Measurements from ENCODE around the gene CNPY3.

Gene CNPY3

DNA sequence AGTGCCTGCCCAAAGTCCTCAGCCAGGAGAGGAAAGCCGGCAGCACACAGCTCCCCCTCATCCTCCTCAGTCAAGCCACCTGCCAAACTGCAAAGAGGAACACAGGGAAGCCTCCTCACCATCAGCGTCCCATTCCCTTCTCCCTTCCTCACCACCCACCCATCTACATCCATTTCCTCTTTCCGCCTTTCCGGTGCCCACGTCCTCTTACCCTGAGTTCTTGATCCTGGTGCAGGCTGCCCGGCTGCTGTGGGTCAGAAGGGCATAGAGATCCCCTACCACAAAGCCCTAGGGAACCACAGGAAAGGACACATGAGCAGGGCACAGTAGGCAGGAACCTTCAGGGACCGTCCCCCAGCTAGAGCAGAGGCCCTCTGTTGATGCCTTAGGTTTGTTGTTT lies 37.3 kb downstream of the CNPY3 start:
- no peak for DNase-seq (ENCODE audit: low read depth)
- no peak overlapping the region for H3K4me3 ChIP-seq (ENCODE audit: low read depth, low read length)
- TF ChIP-seq, protein P1, sequence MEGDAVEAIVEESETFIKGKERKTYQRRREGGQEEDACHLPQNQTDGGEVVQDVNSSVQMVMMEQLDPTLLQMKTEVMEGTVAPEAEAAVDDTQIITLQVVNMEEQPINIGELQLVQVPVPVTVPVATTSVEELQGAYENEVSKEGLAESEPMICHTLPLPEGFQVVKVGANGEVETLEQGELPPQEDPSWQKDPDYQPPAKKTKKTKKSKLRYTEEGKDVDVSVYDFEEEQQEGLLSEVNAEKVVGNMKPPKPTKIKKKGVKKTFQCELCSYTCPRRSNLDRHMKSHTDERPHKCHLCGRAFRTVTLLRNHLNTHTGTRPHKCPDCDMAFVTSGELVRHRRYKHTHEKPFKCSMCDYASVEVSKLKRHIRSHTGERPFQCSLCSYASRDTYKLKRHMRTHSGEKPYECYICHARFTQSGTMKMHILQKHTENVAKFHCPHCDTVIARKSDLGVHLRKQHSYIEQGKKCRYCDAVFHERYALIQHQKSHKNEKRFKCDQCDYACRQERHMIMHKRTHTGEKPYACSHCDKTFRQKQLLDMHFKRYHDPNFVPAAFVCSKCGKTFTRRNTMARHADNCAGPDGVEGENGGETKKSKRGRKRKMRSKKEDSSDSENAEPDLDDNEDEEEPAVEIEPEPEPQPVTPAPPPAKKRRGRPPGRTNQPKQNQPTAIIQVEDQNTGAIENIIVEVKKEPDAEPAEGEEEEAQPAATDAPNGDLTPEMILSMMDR (IDR thresholded peaks at IDR 0.05; ENCODE audit: control insufficient read depth, extremely low read depth, insufficient read depth), result no peak

DNA sequence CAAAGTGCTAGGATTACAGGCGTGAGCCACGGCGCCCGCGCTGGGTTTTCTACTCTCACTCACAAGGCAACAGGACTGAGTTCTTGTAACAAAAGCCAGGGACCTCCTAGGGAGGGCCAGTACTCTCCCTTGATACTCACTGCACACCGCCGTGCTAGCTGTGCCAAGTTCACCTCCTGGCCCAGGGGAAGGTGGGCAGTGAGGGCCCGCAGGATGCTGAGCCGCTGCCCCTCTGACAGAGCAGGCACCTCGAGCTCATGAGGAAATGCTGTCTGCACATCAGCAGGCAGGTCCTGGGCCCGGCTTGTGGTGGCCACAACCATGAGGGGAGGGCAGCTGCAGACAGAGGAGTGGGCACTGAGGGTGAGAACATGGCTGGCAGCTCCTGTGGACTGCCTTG lies 37.9 kb downstream of the CNPY3 start:
- DNase-seq (ENCODE audit: low read depth), result no peak
- H3K4me3 ChIP-seq (ENCODE audit: low read depth, low read length), result no peak overlapping the region
- TF ChIP-seq, protein P1 (IDR thresholded peaks at IDR 0.05; ENCODE audit: control insufficient read depth, extremely low read depth, insufficient read depth), result no peak

DNA sequence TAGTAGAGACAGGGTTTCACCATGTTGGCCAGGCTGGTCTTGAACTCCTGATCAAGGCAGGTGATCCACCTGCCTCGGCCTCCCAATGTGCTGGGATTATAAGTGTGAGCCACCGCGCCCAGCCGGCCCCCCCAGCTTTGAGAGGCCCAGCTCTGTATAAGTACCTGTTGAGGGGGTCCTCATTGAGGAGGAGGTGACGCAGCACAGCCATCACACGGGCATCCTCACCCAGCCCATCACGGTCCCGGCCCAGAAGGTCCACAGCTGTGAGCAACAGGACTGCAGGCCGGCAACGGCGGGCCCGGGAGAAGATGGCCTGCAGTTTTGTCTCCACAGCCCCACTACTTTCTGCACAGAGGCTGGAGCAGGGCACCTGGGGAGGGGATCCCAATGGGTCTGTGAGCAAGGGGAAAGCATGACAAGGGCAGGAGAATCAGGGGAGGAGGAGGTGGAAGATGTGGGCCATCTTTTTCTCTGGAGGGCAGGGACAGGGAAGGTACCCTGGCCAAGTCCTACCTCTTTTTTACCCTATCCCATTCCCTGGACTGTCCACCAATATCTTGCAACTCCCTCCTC lies 38.9 kb downstream of the CNPY3 start:
- H3K4me3 ChIP-seq (ENCODE audit: low read depth, low read length), result no peak overlapping the region
- TF ChIP-seq, protein P1 (IDR thresholded peaks at IDR 0.05; ENCODE audit: control insufficient read depth, extremely low read depth, insufficient read depth), result no peak
- no peak for DNase-seq (ENCODE audit: low read depth)

DNA sequence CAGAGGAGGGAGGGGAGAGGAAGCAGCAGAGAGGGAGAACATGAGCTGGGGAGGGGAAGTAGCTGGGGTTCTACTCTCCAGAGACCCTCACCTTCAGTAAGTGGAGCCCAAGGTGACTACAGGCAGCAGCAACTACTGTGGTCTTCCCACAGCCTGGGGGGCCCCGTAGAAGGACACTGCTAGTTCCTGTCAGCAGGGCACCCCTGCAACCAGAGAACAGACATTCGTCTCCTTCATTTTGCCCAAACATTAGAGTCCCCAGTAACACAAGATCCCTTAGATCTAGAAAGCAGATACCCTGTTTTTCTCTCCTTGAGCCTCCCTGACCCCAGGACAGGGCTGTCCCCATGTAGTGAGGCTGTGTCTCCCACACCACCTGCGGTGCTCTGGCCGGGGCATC lies 39.5 kb downstream of the CNPY3 start:
- TF ChIP-seq, protein P1 (IDR thresholded peaks at IDR 0.05; ENCODE audit: control insufficient read depth, extremely low read depth, insufficient read depth), result no peak
- H3K4me3 ChIP-seq (ENCODE audit: low read depth, low read length), result no peak overlapping the region
- no peak for DNase-seq (ENCODE audit: low read depth)

DNA sequence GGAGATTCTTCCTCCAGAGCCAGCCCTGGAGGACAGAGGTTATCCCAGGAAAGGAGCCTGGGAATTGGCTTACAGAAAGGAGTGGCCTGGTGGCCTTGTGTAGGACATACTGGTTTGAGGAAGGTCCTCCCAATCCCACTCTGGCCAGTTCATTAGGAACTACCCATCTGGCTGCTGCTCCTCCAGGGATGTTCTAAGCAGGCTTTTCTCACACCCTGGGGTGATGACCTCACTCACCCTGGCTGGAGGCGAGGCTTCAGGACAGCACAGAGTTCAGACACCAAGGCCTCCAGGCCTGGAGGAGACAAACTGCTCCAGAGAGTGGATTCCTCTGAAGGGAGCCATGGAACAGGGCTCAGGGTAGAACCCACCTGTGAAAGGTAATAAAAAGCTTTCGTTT lies 40.2 kb downstream of the CNPY3 start:
- DNase-seq (ENCODE audit: low read depth), result no peak
- TF ChIP-seq, protein P1 (IDR thresholded peaks at IDR 0.05; ENCODE audit: control insufficient read depth, extremely low read depth, insufficient read depth), result no peak
- H3K4me3 ChIP-seq (ENCODE audit: low read depth, low read length), result no peak overlapping the region

DNA sequence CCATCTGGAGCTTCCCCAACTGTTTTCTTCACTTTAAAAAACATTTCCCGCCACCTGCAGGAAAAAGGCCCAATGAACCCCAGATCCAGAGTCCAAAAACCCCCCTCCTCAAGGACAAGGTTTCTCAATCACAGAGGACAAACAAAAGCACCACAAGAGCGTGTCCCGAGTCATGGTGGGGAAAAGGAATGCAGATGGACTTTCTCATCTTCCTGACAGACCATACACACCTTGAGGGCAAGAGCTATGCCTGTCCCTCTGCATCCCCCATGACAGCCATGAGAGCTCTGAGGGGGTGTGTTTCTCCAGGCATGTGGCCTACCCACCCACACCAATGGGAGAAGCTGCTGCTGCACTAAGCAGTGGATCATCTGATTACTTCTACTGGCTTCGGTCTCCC lies 40.7 kb downstream of the CNPY3 start:
- DNase-seq (ENCODE audit: low read depth), result no peak
- H3K4me3 ChIP-seq (ENCODE audit: low read depth, low read length), result no peak overlapping the region
- TF ChIP-seq, protein P1 (IDR thresholded peaks at IDR 0.05; ENCODE audit: control insufficient read depth, extremely low read depth, insufficient read depth), result no peak

All from LNCaP clone FGC (cell line).